ENCODE results near the gene ZNF48.

- TF ChIP-seq, protein P1, sequence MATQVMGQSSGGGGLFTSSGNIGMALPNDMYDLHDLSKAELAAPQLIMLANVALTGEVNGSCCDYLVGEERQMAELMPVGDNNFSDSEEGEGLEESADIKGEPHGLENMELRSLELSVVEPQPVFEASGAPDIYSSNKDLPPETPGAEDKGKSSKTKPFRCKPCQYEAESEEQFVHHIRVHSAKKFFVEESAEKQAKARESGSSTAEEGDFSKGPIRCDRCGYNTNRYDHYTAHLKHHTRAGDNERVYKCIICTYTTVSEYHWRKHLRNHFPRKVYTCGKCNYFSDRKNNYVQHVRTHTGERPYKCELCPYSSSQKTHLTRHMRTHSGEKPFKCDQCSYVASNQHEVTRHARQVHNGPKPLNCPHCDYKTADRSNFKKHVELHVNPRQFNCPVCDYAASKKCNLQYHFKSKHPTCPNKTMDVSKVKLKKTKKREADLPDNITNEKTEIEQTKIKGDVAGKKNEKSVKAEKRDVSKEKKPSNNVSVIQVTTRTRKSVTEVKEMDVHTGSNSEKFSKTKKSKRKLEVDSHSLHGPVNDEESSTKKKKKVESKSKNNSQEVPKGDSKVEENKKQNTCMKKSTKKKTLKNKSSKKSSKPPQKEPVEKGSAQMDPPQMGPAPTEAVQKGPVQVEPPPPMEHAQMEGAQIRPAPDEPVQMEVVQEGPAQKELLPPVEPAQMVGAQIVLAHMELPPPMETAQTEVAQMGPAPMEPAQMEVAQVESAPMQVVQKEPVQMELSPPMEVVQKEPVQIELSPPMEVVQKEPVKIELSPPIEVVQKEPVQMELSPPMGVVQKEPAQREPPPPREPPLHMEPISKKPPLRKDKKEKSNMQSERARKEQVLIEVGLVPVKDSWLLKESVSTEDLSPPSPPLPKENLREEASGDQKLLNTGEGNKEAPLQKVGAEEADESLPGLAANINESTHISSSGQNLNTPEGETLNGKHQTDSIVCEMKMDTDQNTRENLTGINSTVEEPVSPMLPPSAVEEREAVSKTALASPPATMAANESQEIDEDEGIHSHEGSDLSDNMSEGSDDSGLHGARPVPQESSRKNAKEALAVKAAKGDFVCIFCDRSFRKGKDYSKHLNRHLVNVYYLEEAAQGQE (IDR thresholded peaks at IDR 0.05; ENCODE audit: insufficient read depth in 1 of 2, low read depth in 2 of 2, low read length in 2 of 2): no peak; a peak in 1 of 4 replicates
- TF ChIP-seq POLR2AphosphoS5 (IDR thresholded peaks at IDR 0.05; ENCODE audit: low read depth, low read length) (peak; percentile 75), SIN3A (IDR thresholded peaks at IDR 0.05; ENCODE audit: borderline replicate concordance, insufficient read depth, low read length) (no peak), TAF1 (IDR thresholded peaks at IDR 0.05; ENCODE audit: borderline replicate concordance, insufficient read depth, low read length) (peak; percentile 46; the same call in 1 of the 2 replicates)
These were observed 17.4 kb upstream of the ZNF48 start for GRCh38 chr16:30377812-30378235.

All from PFSK-1 (cell line).